ENCODE measurements around the gene MCAM. TPM values are rescaled to one million over a fixed set of nuclear protein-coding genes. Genes with fewer than 3 reads are reported as not detected.

Gene MCAM
- total RNA-seq, 4 donors from 2014 or later = 612 to 1,198 (median 830) TPM

- 85 to 89% methylated on average over 6 to 7 of the region's 7 CpGs for WGBS, 2 donors
- no peak for DNase-seq (ENCODE audit: low spot score in 2 of 2)
- Histone ChIP-seq H3K36me3 (no peaks in the 10 kb centered on the region), H3K27ac (no peak overlapping the region), H3K4me3 (no peak overlapping the region), H3K27me3 (no peaks in the 10 kb centered on the region), H3K9me3 (no peaks in the 10 kb centered on the region), H3K4me1 (peaks cover 0 to 31% (median 24%) of the 10 kb centered on the region in 4 donors)
- TF ChIP-seq CTCF (IDR thresholded peaks at IDR 0.05) (no peak), POLR2A (IDR thresholded peaks at IDR 0.05) (no peak), EP300 (IDR thresholded peaks at IDR 0.05) (no peak)
Observed at GRCh38 chr11:119343726-119344125, 26.8 kb upstream of the MCAM start.

- no peak for TF ChIP-seq CTCF (IDR thresholded peaks at IDR 0.05)
- no peak for TF ChIP-seq EP300 (IDR thresholded peaks at IDR 0.05)
- TF ChIP-seq POLR2A (IDR thresholded peaks at IDR 0.05) = no peak
- no peak overlapping the region for H3K4me3 ChIP-seq
- no peak for DNase-seq (ENCODE audit: low spot score in 2 of 2)
- no peak overlapping the region for H3K27ac ChIP-seq
- peaks cover 0 to 42% (median 31%) of the 10 kb centered on the region in 4 donors for H3K4me1 ChIP-seq
- 79 to 83% methylated on average over 5 to 6 of the region's 10 CpGs for WGBS, 2 donors
- H3K27me3 ChIP-seq = no peaks in the 10 kb centered on the region
- H3K36me3 ChIP-seq = peaks cover 0 to 2% (median 0%) of the 10 kb centered on the region in 3 donors
- H3K9me3 ChIP-seq = no peaks in the 10 kb centered on the region
Observed at GRCh38 chr11:119342362-119343130, 25.6 kb upstream of the MCAM start.

- Histone ChIP-seq H3K27me3 (no peaks in the 10 kb centered on the region), H3K4me1 (peaks cover 0 to 48% (median 31%) of the 10 kb centered on the region in 4 donors), H3K36me3 (peaks cover 0 to 8% (median 0%) of the 10 kb centered on the region in 3 donors), H3K4me3 (no peak overlapping the region), H3K9me3 (no peaks in the 10 kb centered on the region), H3K27ac (peak overlapping the region in 1 of 4 donors; percentile 95)
- WGBS, 2 donors = 66 to 69% methylated on average over 6 to 7 of the region's 7 CpGs
- no peak for DNase-seq (ENCODE audit: low spot score in 2 of 2)
- TF ChIP-seq POLR2A (IDR thresholded peaks at IDR 0.05) (no peak), CTCF (IDR thresholded peaks at IDR 0.05) (no peak), EP300 (IDR thresholded peaks at IDR 0.05) (no peak)
Observed at GRCh38 chr11:119342023-119342300, 25.0 kb upstream of the MCAM start.

- no peak for DNase-seq (ENCODE audit: low spot score in 2 of 2)
- TF ChIP-seq EP300 (IDR thresholded peaks at IDR 0.05) (no peak), CTCF (IDR thresholded peaks at IDR 0.05) (no peak), POLR2A (IDR thresholded peaks at IDR 0.05) (no peak)
- 32 to 39% methylated on average over 16 of the region's 16 CpGs for WGBS, 2 donors
- Histone ChIP-seq H3K4me3 (peak overlapping the region in 1 of 4 donors; percentile 63), H3K36me3 (peaks cover 0 to 13% (median 0%) of the 10 kb centered on the region in 3 donors), H3K9me3 (no peaks in the 10 kb centered on the region), H3K4me1 (peaks cover 0 to 53% (median 31%) of the 10 kb centered on the region in 4 donors), H3K27me3 (no peaks in the 10 kb centered on the region), H3K27ac (peak overlapping the region in 3 of 4 donors; percentile 93 to 97 (median 95))
Observed at GRCh38 chr11:119341222-119342022, 24.5 kb upstream of the MCAM start.

All from tibial nerve (tissue), 4 donors.